GM12878 (cell line): ENCODE data around the gene PRKCI. TPM values are rescaled to one million over a fixed set of nuclear protein-coding genes. Genes with fewer than 3 reads are reported as not detected.

Experiments used
- ATF2 ChIP-seq: IDR thresholded peaks from 2 replicates; pipeline ENCODE4 v1.6.1; 2012; ENCODE audit warnings: low read length, inconsistent platforms
- BHLHE40 ChIP-seq, 2 experiments: fragments of 450-650 bp in 1 of 2; IDR thresholded peaks; 2 replicates each; pipeline ENCODE4 v1.6.1; 2011 to 2017; ENCODE audit warnings: low read depth in 2 of 2, borderline replicate concordance in 1 of 2, improper control_type of control experiment in 1 of 2, low read length in 1 of 2, mild to moderate bottlenecking in 1 of 2
- CEBPZ ChIP-seq: fragments of 150-350 bp; IDR thresholded peaks from 2 replicates; pipeline ENCODE4 v1.6.1; 2016; ENCODE audit warnings: low read depth, low read length
- EED ChIP-seq: sonication (generic); IDR thresholded peaks from 2 replicates; pipeline ENCODE4 v1.6.1; 2016; ENCODE audit warnings: antibody characterized with exemption, low read depth
- MYC ChIP-seq: IDR thresholded peaks from 2 replicates; pipeline ENCODE4 v1.6.1; 2011; ENCODE audit warnings: mild to moderate bottlenecking, low read length, moderate library complexity, inconsistent platforms; ENCODE audit not compliant: insufficient read depth, insufficient replicate concordance, insufficient read length, severe bottlenecking
- NBN ChIP-seq: fragments of 450-650 bp; IDR thresholded peaks from 2 replicates; pipeline ENCODE4 v1.6.1; 2016
- PAX5 ChIP-seq: IDR thresholded peaks from 2 replicates; pipeline ENCODE4 v1.6.1; 2011; ENCODE audit warnings: low read depth, low read length, borderline replicate concordance
- RAD21 ChIP-seq: IDR thresholded peaks from 2 replicates; pipeline ENCODE4 v1.6.1; 2011; ENCODE audit warnings: mild to moderate bottlenecking, low read depth, low read length, moderate library complexity; ENCODE audit not compliant: insufficient read depth
- SKIL ChIP-seq: fragments of 450-650 bp; IDR thresholded peaks from 2 replicates; pipeline ENCODE4 v1.6.1; 2017; ENCODE audit warnings: mild to moderate bottlenecking, low read depth, inconsistent platforms; ENCODE audit not compliant: poor library complexity, severe bottlenecking
- YBX1 ChIP-seq: fragments of 450-650 bp; IDR thresholded peaks from 2 replicates; pipeline ENCODE4 v1.6.1; 2016; ENCODE audit warnings: antibody characterized with exemption
- polyA plus RNA-seq, 11 experiments: library from polyadenylated mRNA; depleted of rRNA in 4 of 11; unstranded in 6 of 11; stranded (reverse) in 5 of 11; fragments of >200 nt; fragmentation: Nextera tagmentation in 4 of 11; fragmentation: Illumina TruSeq in 1 of 11; extraction: Ambion mirVana in 4 of 11; extraction: Trizol in 1 of 11; gene quantifications; 1 replicate in 1 of 11; 2 replicates in 10 of 11; pipeline versions ENCODE4 v1.2.1 to v1.2.3, GENCODE V29; 2011 to 2016; ENCODE audit warnings: inconsistent platforms in 2 of 11, missing spikeins in 2 of 11, low read depth in 1 of 11
- total RNA-seq, 4 experiments: library from RNA; depleted of rRNA in 3 of 4; stranded (reverse); fragments of >200 nt in 3 of 4; fragmentation: Illumina TruSeq in 1 of 4; extraction: Trizol in 1 of 4; gene quantifications; 2 replicates each; pipeline versions ENCODE4 v1.2.1 to v1.2.3, GENCODE V29; 2013 to 2021
- TF ChIP-seq, protein P1 (sequence below): fragments of 450-650 bp; IDR thresholded peaks from 2 replicates; pipeline ENCODE4 v1.6.1; 2017; ENCODE audit warnings: mild to moderate bottlenecking, moderate library complexity
- TF ChIP-seq, protein P2 (sequence below): fragments of 450-650 bp; IDR thresholded peaks from 2 replicates; pipeline ENCODE4 v1.6.1; 2017; ENCODE audit warnings: mild to moderate bottlenecking

PRKCI gene
- total and polyA plus RNA-seq, 10 of the 15 experiments (the other 5 are each of a cell fraction or from before 2014, with no cell fraction given), result 3.5 to 15.4 (median 11.8) TPM

GRCh38 chr3:170350515-170351413 is 128.5 kb downstream of the PRKCI start (continued):
- TF ChIP-seq CEBPZ (no peak), EED (peak; percentile 19; the same call in 1 of the 2 replicates), MYC (no peak), SKIL (peak; percentile 16), NBN (no peak), YBX1 (no peak), ATF2 (peak; percentile 33; the same call in 1 of the 2 replicates), BHLHE40 (IDR thresholded peaks at IDR 0.05; ENCODE audit: borderline replicate concordance in 1 of 2, low read depth in 2 of 2, low read length in 1 of 2) (no peak), RAD21 (no peak), PAX5 (0 out of 2 replicates have a peak, but pooled peaks have one; percentile 38)
- TF ChIP-seq, protein P1, sequence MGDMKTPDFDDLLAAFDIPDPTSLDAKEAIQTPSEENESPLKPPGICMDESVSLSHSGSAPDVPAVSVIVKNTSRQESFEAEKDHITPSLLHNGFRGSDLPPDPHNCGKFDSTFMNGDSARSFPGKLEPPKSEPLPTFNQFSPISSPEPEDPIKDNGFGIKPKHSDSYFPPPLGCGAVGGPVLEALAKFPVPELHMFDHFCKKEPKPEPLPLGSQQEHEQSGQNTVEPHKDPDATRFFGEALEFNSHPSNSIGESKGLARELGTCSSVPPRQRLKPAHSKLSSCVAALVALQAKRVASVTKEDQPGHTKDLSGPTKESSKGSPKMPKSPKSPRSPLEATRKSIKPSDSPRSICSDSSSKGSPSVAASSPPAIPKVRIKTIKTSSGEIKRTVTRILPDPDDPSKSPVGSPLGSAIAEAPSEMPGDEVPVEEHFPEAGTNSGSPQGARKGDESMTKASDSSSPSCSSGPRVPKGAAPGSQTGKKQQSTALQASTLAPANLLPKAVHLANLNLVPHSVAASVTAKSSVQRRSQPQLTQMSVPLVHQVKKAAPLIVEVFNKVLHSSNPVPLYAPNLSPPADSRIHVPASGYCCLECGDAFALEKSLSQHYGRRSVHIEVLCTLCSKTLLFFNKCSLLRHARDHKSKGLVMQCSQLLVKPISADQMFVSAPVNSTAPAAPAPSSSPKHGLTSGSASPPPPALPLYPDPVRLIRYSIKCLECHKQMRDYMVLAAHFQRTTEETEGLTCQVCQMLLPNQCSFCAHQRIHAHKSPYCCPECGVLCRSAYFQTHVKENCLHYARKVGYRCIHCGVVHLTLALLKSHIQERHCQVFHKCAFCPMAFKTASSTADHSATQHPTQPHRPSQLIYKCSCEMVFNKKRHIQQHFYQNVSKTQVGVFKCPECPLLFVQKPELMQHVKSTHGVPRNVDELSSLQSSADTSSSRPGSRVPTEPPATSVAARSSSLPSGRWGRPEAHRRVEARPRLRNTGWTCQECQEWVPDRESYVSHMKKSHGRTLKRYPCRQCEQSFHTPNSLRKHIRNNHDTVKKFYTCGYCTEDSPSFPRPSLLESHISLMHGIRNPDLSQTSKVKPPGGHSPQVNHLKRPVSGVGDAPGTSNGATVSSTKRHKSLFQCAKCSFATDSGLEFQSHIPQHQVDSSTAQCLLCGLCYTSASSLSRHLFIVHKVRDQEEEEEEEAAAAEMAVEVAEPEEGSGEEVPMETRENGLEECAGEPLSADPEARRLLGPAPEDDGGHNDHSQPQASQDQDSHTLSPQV, result no peak
- TF ChIP-seq, protein P2, sequence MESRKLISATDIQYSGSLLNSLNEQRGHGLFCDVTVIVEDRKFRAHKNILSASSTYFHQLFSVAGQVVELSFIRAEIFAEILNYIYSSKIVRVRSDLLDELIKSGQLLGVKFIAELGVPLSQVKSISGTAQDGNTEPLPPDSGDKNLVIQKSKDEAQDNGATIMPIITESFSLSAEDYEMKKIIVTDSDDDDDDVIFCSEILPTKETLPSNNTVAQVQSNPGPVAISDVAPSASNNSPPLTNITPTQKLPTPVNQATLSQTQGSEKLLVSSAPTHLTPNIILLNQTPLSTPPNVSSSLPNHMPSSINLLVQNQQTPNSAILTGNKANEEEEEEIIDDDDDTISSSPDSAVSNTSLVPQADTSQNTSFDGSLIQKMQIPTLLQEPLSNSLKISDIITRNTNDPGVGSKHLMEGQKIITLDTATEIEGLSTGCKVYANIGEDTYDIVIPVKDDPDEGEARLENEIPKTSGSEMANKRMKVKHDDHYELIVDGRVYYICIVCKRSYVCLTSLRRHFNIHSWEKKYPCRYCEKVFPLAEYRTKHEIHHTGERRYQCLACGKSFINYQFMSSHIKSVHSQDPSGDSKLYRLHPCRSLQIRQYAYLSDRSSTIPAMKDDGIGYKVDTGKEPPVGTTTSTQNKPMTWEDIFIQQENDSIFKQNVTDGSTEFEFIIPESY, result no peak
- TF ChIP-seq, all 136 proteins: peak for 9
